GM12875 (cell line): ENCODE data around the gene ZCWPW2.

ENCODE experiments used
- H3K4me3 ChIP-seq: one replicate; pipeline ENCODE4 v1.5.1; 2011; ENCODE audit warnings: low read depth, low read length, control low read depth
- CTCF ChIP-seq: IDR thresholded peaks from 2 replicates; pipeline ENCODE4 v1.5.1; 2011; ENCODE audit warnings: low read depth, mild to moderate bottlenecking, control low read depth, inconsistent platforms, low read length, moderate library complexity, borderline replicate concordance; ENCODE audit not compliant: insufficient read depth

ZCWPW2 gene

GRCh38 chr3:28556195-28556594, 207.7 kb downstream of the ZCWPW2 start:
- no peak for TF ChIP-seq CTCF

DNA sequence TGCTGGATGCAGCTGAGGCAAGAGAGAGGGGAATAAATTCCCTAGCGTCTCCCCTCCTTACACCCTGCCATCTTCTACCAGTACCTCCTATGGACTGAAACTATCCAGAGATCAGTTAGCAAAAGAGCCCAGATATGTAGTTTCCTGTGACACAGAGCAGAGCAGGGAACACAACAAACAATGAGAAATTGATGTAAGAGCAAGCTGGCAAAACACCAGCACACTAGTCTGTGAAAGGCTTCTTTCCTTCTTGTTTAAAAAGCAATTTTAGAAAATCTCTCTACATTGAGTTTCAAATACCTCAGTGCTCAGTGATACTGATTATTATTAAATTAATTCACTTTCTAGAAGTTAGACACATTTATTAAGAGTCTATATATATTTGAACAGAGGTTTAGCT, 215.7 kb downstream of the ZCWPW2 start:
- no peak for TF ChIP-seq CTCF
- H3K4me3 ChIP-seq = no peak overlapping the region

More at GRCh38 chr3:28556195-28556594, 207.7 kb downstream of the ZCWPW2 start:
- H3K4me3 ChIP-seq = no peak overlapping the region

DNA sequence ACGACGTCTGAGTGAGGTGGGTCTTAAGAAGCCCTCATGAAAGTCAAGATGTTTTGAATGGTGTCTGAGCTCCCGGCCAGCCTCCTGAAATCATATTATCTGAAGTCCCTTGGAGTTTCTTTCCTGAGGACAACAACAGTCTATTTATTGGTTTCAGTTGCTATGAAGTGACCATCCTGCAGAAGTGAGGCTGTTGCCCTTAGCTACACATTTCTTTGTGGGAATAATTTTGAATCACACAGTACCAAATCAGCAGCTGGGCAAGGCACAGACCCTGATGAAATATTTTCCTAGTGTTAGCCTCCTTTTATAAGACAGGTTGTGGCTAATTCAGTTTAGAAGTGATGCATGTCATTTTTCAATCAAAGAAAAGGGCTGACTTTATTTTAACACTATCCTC, 220.8 kb downstream of the ZCWPW2 start:
- TF ChIP-seq CTCF = no peak
- no peak overlapping the region for H3K4me3 ChIP-seq

- H3K4me3 ChIP-seq = no peak overlapping the region
- TF ChIP-seq CTCF = no peak
These were observed 225.5 kb downstream of the ZCWPW2 start for GRCh38 chr3:28574036-28574435.

DNA sequence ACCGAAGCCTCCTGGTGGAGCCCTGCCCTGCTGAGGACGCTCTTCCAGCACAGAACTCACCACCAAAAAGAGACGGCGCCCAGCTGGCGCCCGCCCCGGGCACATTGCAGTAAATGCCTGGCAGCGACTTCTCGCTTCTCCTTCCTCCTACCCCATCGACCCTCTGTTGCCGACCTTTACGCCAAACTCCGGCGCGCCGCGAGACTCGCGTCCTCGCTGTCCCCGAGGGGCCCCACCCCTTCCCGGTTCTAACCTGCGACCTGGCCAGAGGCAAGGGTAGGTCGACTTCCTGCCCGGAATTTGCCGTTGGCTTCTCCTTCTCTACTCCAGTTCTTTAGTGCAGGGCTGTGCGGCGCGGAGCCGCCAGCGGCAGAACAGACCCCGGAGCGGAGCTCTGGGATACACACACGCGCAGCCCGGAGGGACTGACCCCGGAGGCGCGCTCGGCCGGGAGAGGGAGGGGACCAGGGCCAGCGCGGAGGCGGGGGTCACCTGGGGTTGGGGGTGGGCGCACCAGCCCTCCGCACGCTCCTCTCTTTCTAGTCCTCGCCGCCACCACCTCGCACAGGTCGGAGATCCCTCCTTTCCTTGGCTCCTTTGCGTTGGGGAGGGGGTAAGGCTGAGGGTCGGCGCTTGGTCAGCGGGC, 226.7 kb downstream of the ZCWPW2 start:
- H3K4me3 ChIP-seq = no peak overlapping the region
- TF ChIP-seq CTCF = no peak
